OCI-LY3 (cell line): ENCODE data around the gene ADARB2.

Experiments
- H2AFZ ChIP-seq: fragments of 200-600, 300-600 bp; shearing (Covaris generic); 2 replicates; pipeline ENCODE4 v1.6.0; 2014; ENCODE audit warnings: antibody characterized with exemption, low read depth, low read length
- H3K27ac ChIP-seq: fragments of 200-600, 300-600 bp; sonication (generic); 2 replicates; pipeline ENCODE4 v1.5.1; 2014; ENCODE audit warnings: mild to moderate bottlenecking, low read length, moderate library complexity, mixed read lengths
- H3K27me3 ChIP-seq: fragments of 200-600, 300-600 bp; sonication (generic); 2 replicates; pipeline ENCODE4 v1.6.1; 2014; ENCODE audit warnings: low read depth, low read length, mixed read lengths
- H3K36me3 ChIP-seq: fragments of 200-600, 300-600 bp; sonication (generic); replicated peaks from 2 replicates; pipeline ENCODE3; 2014; ENCODE audit warnings: low read depth, low read length, mixed read lengths
- H3K4me1 ChIP-seq: fragments of 300-600, 200-600 bp; sonication (generic); 2 replicates; pipeline ENCODE4 v1.6.1; 2014; ENCODE audit warnings: low read length, mixed read lengths
- H3K4me2 ChIP-seq: fragments of 200-600, 300-600 bp; sonication (generic); 2 replicates; pipeline ENCODE4 v1.6.1; 2014; ENCODE audit warnings: low read length, mixed read lengths
- H3K4me3 ChIP-seq: fragments of 300-600, 200-600 bp; sonication (generic); 2 replicates; pipeline ENCODE4 v1.5.1; 2014; ENCODE audit warnings: antibody characterized with exemption, mild to moderate bottlenecking, low read length, moderate library complexity
- H3K79me2 ChIP-seq: fragments of 300-600, 200-600 bp; shearing (Covaris generic); 2 replicates; pipeline ENCODE4 v1.6.1; 2014; ENCODE audit warnings: mild to moderate bottlenecking, low read length, mixed read lengths
- H3K9ac ChIP-seq: fragments of 300-600, 200-600 bp; shearing (Covaris generic); 2 replicates; pipeline ENCODE4 v1.6.0; 2014; ENCODE audit warnings: mild to moderate bottlenecking, low read length, moderate library complexity
- H3K9me3 ChIP-seq: fragments of 200-600, 300-600 bp; shearing (Covaris generic); 2 replicates; pipeline ENCODE4 v1.6.1; 2014; ENCODE audit warnings: low read length, mixed read lengths; ENCODE audit not compliant: insufficient read depth
- H4K20me1 ChIP-seq: fragments of 200-600, 300-600 bp; sonication (generic); 2 replicates; pipeline ENCODE4 v1.6.1; 2016; ENCODE audit warnings: low read length, mixed read lengths; ENCODE audit not compliant: insufficient read depth
- EZH2phosphoT487 ChIP-seq: fragments of 200-600 bp; shearing (Covaris generic); IDR thresholded peaks from 2 replicates; pipeline ENCODE4 v1.6.1; 2018; ENCODE audit warnings: antibody characterized with exemption, mixed run types, low read depth
- TF ChIP-seq, protein P1 (sequence below): fragments of 200-600, 300-600 bp; sonication (generic); IDR thresholded peaks from 2 replicates; pipeline ENCODE4 v1.5.1; 2014; ENCODE audit warnings: antibody characterized with exemption, low read length, low read depth

Gene ADARB2

DNA sequence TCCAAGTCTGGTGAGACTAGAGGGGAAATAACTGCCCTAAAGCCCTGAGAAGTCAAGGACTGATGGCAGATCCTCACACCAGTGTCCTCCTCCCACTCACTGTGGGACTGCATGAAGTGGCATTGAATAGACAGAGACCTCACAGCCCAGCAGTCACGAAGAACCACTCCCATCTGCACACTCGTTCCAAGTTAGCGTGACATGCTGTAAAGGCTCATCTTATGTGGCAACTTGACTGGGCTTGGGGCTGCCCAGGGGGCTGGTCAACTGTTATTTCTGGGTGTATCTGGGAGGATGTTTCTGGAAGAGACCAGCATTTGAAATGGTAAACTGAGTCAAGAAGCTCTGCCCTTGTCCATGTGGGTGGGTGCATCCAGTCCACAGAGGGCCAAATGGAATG lies 104.7 kb downstream of the ADARB2 start:
- no peaks in the 10 kb centered on the region for H3K4me1 ChIP-seq
- no peaks in the 10 kb centered on the region for H3K79me2 ChIP-seq
- H3K4me3 ChIP-seq, result no peak overlapping the region
- no peaks in the 10 kb centered on the region for H3K9me3 ChIP-seq
- H2AFZ ChIP-seq, result no peak overlapping the region
- no peak overlapping the region for H3K27ac ChIP-seq
- no peaks in the 10 kb centered on the region for H3K27me3 ChIP-seq
- no peaks in the 10 kb centered on the region for H4K20me1 ChIP-seq
- H3K4me2 ChIP-seq, result no peak overlapping the region
- TF ChIP-seq, protein P1, sequence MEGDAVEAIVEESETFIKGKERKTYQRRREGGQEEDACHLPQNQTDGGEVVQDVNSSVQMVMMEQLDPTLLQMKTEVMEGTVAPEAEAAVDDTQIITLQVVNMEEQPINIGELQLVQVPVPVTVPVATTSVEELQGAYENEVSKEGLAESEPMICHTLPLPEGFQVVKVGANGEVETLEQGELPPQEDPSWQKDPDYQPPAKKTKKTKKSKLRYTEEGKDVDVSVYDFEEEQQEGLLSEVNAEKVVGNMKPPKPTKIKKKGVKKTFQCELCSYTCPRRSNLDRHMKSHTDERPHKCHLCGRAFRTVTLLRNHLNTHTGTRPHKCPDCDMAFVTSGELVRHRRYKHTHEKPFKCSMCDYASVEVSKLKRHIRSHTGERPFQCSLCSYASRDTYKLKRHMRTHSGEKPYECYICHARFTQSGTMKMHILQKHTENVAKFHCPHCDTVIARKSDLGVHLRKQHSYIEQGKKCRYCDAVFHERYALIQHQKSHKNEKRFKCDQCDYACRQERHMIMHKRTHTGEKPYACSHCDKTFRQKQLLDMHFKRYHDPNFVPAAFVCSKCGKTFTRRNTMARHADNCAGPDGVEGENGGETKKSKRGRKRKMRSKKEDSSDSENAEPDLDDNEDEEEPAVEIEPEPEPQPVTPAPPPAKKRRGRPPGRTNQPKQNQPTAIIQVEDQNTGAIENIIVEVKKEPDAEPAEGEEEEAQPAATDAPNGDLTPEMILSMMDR, result no peak
- no peak for TF ChIP-seq EZH2phosphoT487
- no peaks in the 10 kb centered on the region for H3K36me3 ChIP-seq
- H3K9ac ChIP-seq, result no peak overlapping the region

DNA sequence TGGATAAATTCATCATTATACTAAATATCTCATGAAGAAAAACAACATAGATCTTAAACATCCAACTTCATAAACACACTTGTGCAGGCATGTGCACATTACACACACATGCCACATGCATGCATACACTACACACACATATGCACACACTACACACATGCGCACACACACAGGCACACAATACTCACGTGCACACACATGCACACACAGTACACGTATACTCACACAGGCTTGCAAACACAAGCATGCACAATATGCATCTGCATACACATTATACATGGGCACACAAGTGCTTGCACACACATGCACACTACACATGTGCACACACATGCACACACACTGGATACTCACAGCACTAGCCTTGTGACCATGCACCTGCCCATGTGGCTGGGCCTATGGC lies 105.2 kb downstream of the ADARB2 start:
- Histone ChIP-seq H3K27me3 (no peaks in the 10 kb centered on the region), H3K79me2 (no peaks in the 10 kb centered on the region), H3K27ac (no peak overlapping the region), H3K4me1 (no peaks in the 10 kb centered on the region), H3K9me3 (no peaks in the 10 kb centered on the region), H3K36me3 (no peaks in the 10 kb centered on the region), H3K9ac (no peak overlapping the region), H3K4me3 (no peak overlapping the region), H3K4me2 (no peak overlapping the region), H4K20me1 (no peaks in the 10 kb centered on the region), H2AFZ (no peak overlapping the region)
- TF ChIP-seq, protein P1, result no peak
- no peak for TF ChIP-seq EZH2phosphoT487

DNA sequence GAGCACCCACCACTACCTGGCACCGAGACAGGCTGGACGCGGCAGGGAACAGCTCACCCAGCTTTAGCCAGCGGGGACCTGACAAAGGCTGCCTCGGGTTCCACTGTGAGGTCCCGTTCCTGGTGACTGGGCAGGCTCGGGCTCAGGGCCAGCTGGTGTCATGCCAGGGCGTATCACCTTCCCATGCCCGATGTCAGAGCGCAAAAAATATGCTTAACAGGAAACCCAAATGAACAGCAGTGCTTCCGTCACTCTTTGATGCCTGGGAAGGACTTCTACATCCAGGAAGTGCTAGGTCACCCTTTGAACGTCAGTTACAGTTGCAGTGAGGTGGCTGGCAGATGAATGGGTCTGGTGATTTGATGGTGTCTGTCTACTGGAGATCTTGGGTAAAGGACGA lies 106.0 kb downstream of the ADARB2 start:
- H3K4me2 ChIP-seq, result no peak overlapping the region
- H3K9ac ChIP-seq, result no peak overlapping the region
- H3K27ac ChIP-seq, result no peak overlapping the region
- H3K4me3 ChIP-seq, result no peak overlapping the region
- H4K20me1 ChIP-seq, result no peaks in the 10 kb centered on the region
- H3K9me3 ChIP-seq, result no peaks in the 10 kb centered on the region
- H3K27me3 ChIP-seq, result no peaks in the 10 kb centered on the region
- no peaks in the 10 kb centered on the region for H3K36me3 ChIP-seq
- H3K79me2 ChIP-seq, result no peaks in the 10 kb centered on the region
- no peak overlapping the region for H2AFZ ChIP-seq
- no peak for TF ChIP-seq EZH2phosphoT487
- TF ChIP-seq, protein P1, result no peak
- no peaks in the 10 kb centered on the region for H3K4me1 ChIP-seq

DNA sequence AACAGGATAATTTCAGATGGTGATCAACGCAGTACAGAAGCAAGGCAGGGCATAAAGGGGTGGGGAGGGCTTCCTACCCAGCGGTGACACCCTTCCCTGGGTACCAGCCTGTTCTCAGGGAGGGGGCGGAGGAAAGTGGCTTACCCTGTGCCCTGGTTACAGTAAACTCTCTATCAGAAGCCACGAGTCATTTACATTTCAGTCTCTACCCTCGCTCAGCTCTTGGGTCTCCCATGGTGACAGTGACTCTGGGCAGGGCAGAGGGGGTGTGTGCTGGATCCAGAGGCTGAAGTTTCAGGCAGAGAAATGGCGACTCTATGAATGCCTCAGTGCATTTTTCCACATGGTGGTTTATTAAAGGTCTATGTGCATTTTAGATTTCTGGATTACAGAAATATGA lies 107.0 kb downstream of the ADARB2 start:
- H3K4me3 ChIP-seq, result no peak overlapping the region
- no peaks in the 10 kb centered on the region for H3K79me2 ChIP-seq
- no peak overlapping the region for H3K4me2 ChIP-seq
- no peak overlapping the region for H3K27ac ChIP-seq
- no peak overlapping the region for H3K9ac ChIP-seq
- no peak overlapping the region for H2AFZ ChIP-seq
- no peaks in the 10 kb centered on the region for H3K4me1 ChIP-seq
- TF ChIP-seq EZH2phosphoT487, result no peak
- TF ChIP-seq, protein P1, result no peak
- H3K36me3 ChIP-seq, result no peaks in the 10 kb centered on the region
- H4K20me1 ChIP-seq, result no peaks in the 10 kb centered on the region
- no peaks in the 10 kb centered on the region for H3K9me3 ChIP-seq
- no peaks in the 10 kb centered on the region for H3K27me3 ChIP-seq
